NCI-H460 (cell line): ENCODE data around the gene NFATC4. TPM values are rescaled to one million over a fixed set of nuclear protein-coding genes. Genes with fewer than 3 reads are reported as not detected.
A peak's percentile ranks its signal among the peaks of the same experiment; 100 is the strongest.

Source experiments
- DNase-seq: peaks from one replicate; pipeline ENCODE4 v3.0.0-alpha.2; 2016; ENCODE audit warnings: low read depth; ENCODE audit errors: extremely low read depth
- polyA plus RNA-seq: library from polyadenylated mRNA; depleted of rRNA; stranded (reverse); fragments of >200 nt; gene quantifications from 2 replicates; pipeline ENCODE4 v1.2.3, GENCODE V29; 2014; cell fraction: nucleus; rRNA removed
- total RNA-seq: library from RNA; depleted of rRNA; stranded (reverse); fragments of >200 nt; shearing (Covaris generic); gene quantifications from 2 replicates; pipeline ENCODE4 v1.2.3, GENCODE V29; 2014; rRNA removed

The NFATC4 gene
- total RNA-seq = 17.7 and 23.6 TPM in 2 replicates
- 59.5 and 82.5 TPM in 2 replicates for polyA plus RNA-seq

- peak; percentile 89 for DNase-seq
Measured at GRCh38 chr14:24367514-24368211, at the start of gene NFATC4. Gene NFATC4, plus strand, starts transcription at chr14:24368184. Its CDS starts 157 bp downstream, at chr14:24368341.

- no peak for DNase-seq
Measured at GRCh38 chr14:24321212-24321975, 46.6 kb upstream of the NFATC4 start.

- DNase-seq = no peak
Measured at GRCh38 chr14:24322672-24323071, 45.3 kb upstream of the NFATC4 start.

GRCh38 chr14:24323341-24323740, 44.6 kb upstream of the NFATC4 start:
- no peak for DNase-seq

- no peak for DNase-seq
Measured at GRCh38 chr14:24324024-24324423, 44.0 kb upstream of the NFATC4 start.

GRCh38 chr14:24325041-24325530, 42.9 kb upstream of the NFATC4 start:
- DNase-seq = no peak

- DNase-seq = no peak
Measured at GRCh38 chr14:24325963-24326362, 42.0 kb upstream of the NFATC4 start.

GRCh38 chr14:24327303-24327702, 40.7 kb upstream of the NFATC4 start:
- DNase-seq = no peak

- DNase-seq = peak; percentile 21
Measured at GRCh38 chr14:24327914-24328313, 40.1 kb upstream of the NFATC4 start.

- DNase-seq = no peak
Measured at GRCh38 chr14:24329073-24329663, 38.8 kb upstream of the NFATC4 start.

GRCh38 chr14:24329736-24330135, 38.2 kb upstream of the NFATC4 start:
- no peak for DNase-seq

GRCh38 chr14:24330973-24331674, 36.9 kb upstream of the NFATC4 start:
- no peak for DNase-seq

GRCh38 chr14:24331731-24332267, 36.2 kb upstream of the NFATC4 start:
- DNase-seq = no peak

- DNase-seq = peak; percentile 56
Measured at GRCh38 chr14:24332268-24332993, 35.6 kb upstream of the NFATC4 start.

GRCh38 chr14:24334431-24335291, 33.3 kb upstream of the NFATC4 start, which contains the start of gene ADCY4:
Gene ADCY4, minus strand, starts transcription at chr14:24335071. Its CDS starts 419 bp downstream, at chr14:24334652.
- DNase-seq = no peak

- DNase-seq = no peak
Measured at GRCh38 chr14:24335461-24336171, 32.4 kb upstream of the NFATC4 start.

GRCh38 chr14:24337144-24337823, 30.7 kb upstream of the NFATC4 start:
- no peak for DNase-seq

GRCh38 chr14:24337824-24338175, 30.2 kb upstream of the NFATC4 start:
- no peak for DNase-seq
